HG03175 (cell line): ENCODE data around the gene GNG12.

Experiments
- ATAC-seq: cut with Tn5 transposase; IDR thresholded peaks from one replicate; pipeline ENCODE4 v1.9.1; 2021; ENCODE audit warnings: mild to moderate bottlenecking, moderate library complexity; ENCODE audit not compliant: unreplicated experiment

Gene GNG12

GRCh38 chr1:67686267-67687197, 146.7 kb downstream of the GNG12 start:
- ATAC-seq = peak; percentile 17

- peak; percentile 15 for ATAC-seq
Measured at GRCh38 chr1:67685558-67686266, 147.6 kb downstream of the GNG12 start.

- ATAC-seq = peak; percentile 90
Measured at GRCh38 chr1:67685067-67685557, 148.2 kb downstream of the GNG12 start, which contains the start of gene GADD45A. Gene GADD45A, plus strand, starts transcription at chr1:67685201. Its CDS starts 294 bp downstream, at chr1:67685495.

- no peak for ATAC-seq
Measured at GRCh38 chr1:67684526-67685066, 148.7 kb downstream of the GNG12 start.

- no peak for ATAC-seq
Measured at GRCh38 chr1:67683766-67684525, 149.3 kb downstream of the GNG12 start.

GRCh38 chr1:67683316-67683715, 150.0 kb downstream of the GNG12 start:
- no peak for ATAC-seq

- no peak for ATAC-seq
Measured at GRCh38 chr1:67682659-67683197, 150.5 kb downstream of the GNG12 start.

GRCh38 chr1:67680486-67680885, 152.8 kb downstream of the GNG12 start:
- no peak for ATAC-seq

GRCh38 chr1:67679691-67680090, 153.6 kb downstream of the GNG12 start:
- ATAC-seq = no peak

GRCh38 chr1:67677930-67678329, 155.3 kb downstream of the GNG12 start:
- ATAC-seq = no peak

- no peak for ATAC-seq
Measured at GRCh38 chr1:67677408-67677807, 155.9 kb downstream of the GNG12 start.

GRCh38 chr1:67676946-67677345, 156.3 kb downstream of the GNG12 start:
- ATAC-seq = no peak

- ATAC-seq = no peak
Measured at GRCh38 chr1:67676287-67676686, 157.0 kb downstream of the GNG12 start.

- no peak for ATAC-seq
Measured at GRCh38 chr1:67675800-67676199, 157.5 kb downstream of the GNG12 start.

- ATAC-seq = no peak
Measured at GRCh38 chr1:67674260-67675011, 158.8 kb downstream of the GNG12 start.

GRCh38 chr1:67673468-67674201, 159.6 kb downstream of the GNG12 start:
- no peak for ATAC-seq

- ATAC-seq = no peak
Measured at GRCh38 chr1:67672260-67672803, 160.9 kb downstream of the GNG12 start.

GRCh38 chr1:67668660-67669059, 164.6 kb downstream of the GNG12 start:
- no peak for ATAC-seq

- no peak for ATAC-seq
Measured at GRCh38 chr1:67666636-67667035, 166.6 kb downstream of the GNG12 start.
